H9 (cell line): Measurements from ENCODE around the gene USP6NL. TPM values are rescaled to one million over a fixed set of nuclear protein-coding genes. Genes with fewer than 3 reads are reported as not detected.

Experiments
- DNase-seq: peaks from one replicate; pipeline ENCODE4 v3.0.0-alpha.2; 2017
- H2AFZ ChIP-seq: one replicate; pipeline ENCODE4 v1.6.1; 2013; ENCODE audit warnings: mild to moderate bottlenecking, low read length, control low read depth, moderate library complexity
- H2AK5ac ChIP-seq: 2 replicates; pipeline ENCODE4 v1.6.1; 2013; ENCODE audit warnings: low read length, control low read depth, mixed read lengths; ENCODE audit not compliant: insufficient read length
- H2BK120ac ChIP-seq: one replicate; pipeline ENCODE4 v1.6.1; 2013; ENCODE audit warnings: low read depth, mild to moderate bottlenecking, low read length, control low read depth, inconsistent platforms; ENCODE audit not compliant: poor library complexity, severe bottlenecking
- H2BK12ac ChIP-seq: 2 replicates; pipeline ENCODE4 v1.6.1; 2013; ENCODE audit warnings: low read length, control low read depth, mixed read lengths, low read depth; ENCODE audit not compliant: insufficient read length
- H2BK15ac ChIP-seq: 2 replicates; pipeline ENCODE4 v1.6.1; 2013; ENCODE audit warnings: low read depth, low read length, control low read depth
- H2BK20ac ChIP-seq: one replicate; pipeline ENCODE4 v1.6.1; 2013; ENCODE audit warnings: low read depth, mild to moderate bottlenecking, low read length, control low read depth, inconsistent platforms; ENCODE audit not compliant: poor library complexity, severe bottlenecking
- H2BK5ac ChIP-seq: 2 replicates; pipeline ENCODE4 v1.6.1; 2013; ENCODE audit warnings: low read length, control low read depth, mixed read lengths; ENCODE audit not compliant: insufficient read length
- H3K14ac ChIP-seq: 2 replicates; pipeline ENCODE4 v1.6.1; 2013; ENCODE audit warnings: low read length, control low read depth; ENCODE audit not compliant: insufficient read depth
- H3K18ac ChIP-seq: 2 replicates; pipeline ENCODE4 v1.6.1; 2013; ENCODE audit warnings: low read depth, mild to moderate bottlenecking, mixed read lengths, low read length, control low read depth; ENCODE audit not compliant: insufficient read length
- H3K23ac ChIP-seq: 2 replicates; pipeline ENCODE4 v1.6.1; 2013; ENCODE audit warnings: low read length, control low read depth, mixed read lengths, low read depth; ENCODE audit not compliant: insufficient read length
- H3K23me2 ChIP-seq: 2 replicates; pipeline ENCODE4 v1.6.1; 2013; ENCODE audit warnings: low read depth, mild to moderate bottlenecking, mixed read lengths, low read length, control low read depth; ENCODE audit not compliant: insufficient read length, poor library complexity, severe bottlenecking
- H3K27ac ChIP-seq: 2 replicates; pipeline ENCODE4 v1.5.1; 2013; ENCODE audit warnings: low read length, control low read depth, mixed read lengths, low read depth; ENCODE audit not compliant: insufficient read length
- H3K27me3 ChIP-seq: 2 replicates; pipeline ENCODE4 v1.6.1; 2013; ENCODE audit warnings: low read length, control low read depth, inconsistent platforms; ENCODE audit not compliant: insufficient read depth
- H3K4ac ChIP-seq: 2 replicates; pipeline ENCODE4 v1.6.1; 2013; ENCODE audit warnings: low read depth, mild to moderate bottlenecking, control low read depth, inconsistent platforms, low read length, moderate library complexity
- H3K4me1 ChIP-seq: 2 replicates; pipeline ENCODE4 v1.6.1; 2013; ENCODE audit warnings: low read length, control low read depth, inconsistent platforms; ENCODE audit not compliant: insufficient read depth
- H3K4me2 ChIP-seq: 2 replicates; pipeline ENCODE4 v1.6.1; 2013; ENCODE audit warnings: low read length, control low read depth, mixed read lengths; ENCODE audit not compliant: insufficient read length, insufficient read depth
- H3K56ac ChIP-seq: 2 replicates; pipeline ENCODE4 v1.6.1; 2013; ENCODE audit warnings: low read depth, mild to moderate bottlenecking, mixed read lengths, low read length, control low read depth; ENCODE audit not compliant: insufficient read length
- H3K79me1 ChIP-seq: 2 replicates; pipeline ENCODE4 v1.6.1; 2013; ENCODE audit warnings: low read depth, mild to moderate bottlenecking, moderate library complexity, low read length, control low read depth, inconsistent platforms; ENCODE audit not compliant: insufficient read depth, poor library complexity, severe bottlenecking
- H3K79me2 ChIP-seq: 2 replicates; pipeline ENCODE4 v1.6.1; 2013; ENCODE audit warnings: low read length, control low read depth, inconsistent platforms; ENCODE audit not compliant: insufficient read depth
- H3K9ac ChIP-seq: 2 replicates; pipeline ENCODE4 v1.6.1; 2013; ENCODE audit warnings: low read length, control low read depth, mixed read lengths; ENCODE audit not compliant: insufficient read length; ENCODE audit errors: extremely low read depth
- H3K9me3 ChIP-seq: one replicate; pipeline ENCODE4 v1.6.1; 2013; ENCODE audit warnings: low read depth, low read length, inconsistent platforms; ENCODE audit not compliant: control insufficient read depth
- H3T11ph ChIP-seq: one replicate; pipeline ENCODE4 v1.6.1; 2013; ENCODE audit warnings: mild to moderate bottlenecking, low read length, control low read depth, inconsistent platforms
- H4K20me1 ChIP-seq: one replicate; pipeline ENCODE4 v1.6.1; 2013; ENCODE audit not compliant: control insufficient read depth, insufficient read length, insufficient read depth
- H4K5ac ChIP-seq: 2 replicates; pipeline ENCODE4 v1.6.1; 2013; ENCODE audit warnings: low read depth, mild to moderate bottlenecking, mixed read lengths, low read length, control low read depth; ENCODE audit not compliant: insufficient read length
- H4K8ac ChIP-seq: replicated peaks from 2 replicates; pipeline ENCODE4 v1.6.1; 2013; ENCODE audit warnings: low read length, control low read depth, mixed read lengths, low read depth; ENCODE audit not compliant: insufficient read length
- H4K91ac ChIP-seq: 2 replicates; pipeline ENCODE4 v1.6.1; 2013; ENCODE audit warnings: low read depth, mild to moderate bottlenecking, moderate library complexity, mixed read lengths, low read length, control low read depth; ENCODE audit not compliant: insufficient read length
- H3K27ac Mint-ChIP-seq, 3 experiments: 2 replicates in 2 of 3; 3 replicates in 1 of 3; pipeline ENCODE4 v1.8.0; 2020 to 2021; ENCODE audit warnings: mixed read lengths in 3 of 3, mild to moderate bottlenecking in 1 of 3, moderate library complexity in 1 of 3
- H3K27me3 Mint-ChIP-seq: 2 replicates; pipeline ENCODE4 v1.8.0; 2021; ENCODE audit warnings: low read depth, mild to moderate bottlenecking, moderate library complexity, mixed read lengths
- H3K36me3 Mint-ChIP-seq, 3 experiments: 2 replicates in 2 of 3; 3 replicates in 1 of 3; pipeline ENCODE4 v1.8.0; 2020 to 2021; ENCODE audit warnings: low read depth in 3 of 3, mixed read lengths in 3 of 3; ENCODE audit not compliant: insufficient read depth in 1 of 3
- H3K4me1 Mint-ChIP-seq, 2 experiments: 2 replicates each; pipeline ENCODE4 v1.8.0; 2020; ENCODE audit warnings: mixed read lengths in 2 of 2
- H3K4me3 Mint-ChIP-seq, 2 experiments: 2 replicates in 1 of 2; 3 replicates in 1 of 2; pipeline ENCODE4 v1.8.0; 2020 to 2021; ENCODE audit warnings: mild to moderate bottlenecking in 2 of 2, mixed read lengths in 2 of 2, moderate library complexity in 1 of 2
- H3K9me3 Mint-ChIP-seq, 2 experiments: 2 replicates in 1 of 2; 3 replicates in 1 of 2; pipeline ENCODE4 v1.8.0; 2020; ENCODE audit warnings: mild to moderate bottlenecking in 2 of 2, mixed read lengths in 2 of 2, moderate library complexity in 1 of 2
- WGBS: extraction: QIAGEN DNeasy Blood & Tissue Kit; methylation state at CpG from one replicate; pipeline ENCODE4 v1.1.7; 2013; ENCODE audit warnings: missing lambda C conversion rate, low lambda C conversion rate, mixed read lengths; ENCODE audit not compliant: insufficient read length; ENCODE audit errors: extremely low coverage; 5-methylcytosine and 5-hydroxymethylcytosine counted together
- total RNA-seq: library from RNA; stranded (reverse); gene quantifications from 2 replicates; pipeline ENCODE4 v1.2.1, GENCODE V29; 2021
- TF ChIP-seq, protein P1 (sequence below): fragments of 200-600 bp; sonication (generic); conservative IDR thresholded peaks from 3 replicates; pipeline ENCODE4 v1.8.0; 2021; ENCODE audit warnings: antibody characterized with exemption, mild to moderate bottlenecking

The USP6NL gene
- total RNA-seq, 1 experiment from 2014 or later = 28.3 TPM

DNA sequence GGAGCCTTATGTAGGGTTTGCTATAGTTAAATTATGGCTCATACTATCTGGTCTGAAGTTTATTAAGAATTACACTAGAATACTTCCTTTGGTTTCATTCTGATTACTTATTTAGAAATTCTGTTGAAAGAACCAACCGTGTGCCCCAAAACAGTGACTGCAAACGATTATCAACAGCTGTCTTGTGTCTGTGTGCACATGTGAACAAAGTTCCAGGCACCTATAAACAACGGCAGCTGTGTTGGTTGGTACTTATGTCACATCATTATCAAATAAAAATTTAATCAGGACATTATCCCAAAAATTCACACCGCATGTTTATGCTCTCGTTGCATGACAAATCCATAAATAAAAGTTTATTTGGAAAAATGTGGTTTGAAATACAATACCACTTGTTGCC lies 80.6 kb downstream of the USP6NL start:
- Histone ChIP-seq H2BK20ac (no peak overlapping the region), H2BK120ac (no peak overlapping the region)
- peaks cover 26% of the 10 kb centered on the region in 2 experiments for H3K4me1 Mint-ChIP-seq

More for the DNA sequence above, 80.6 kb downstream of the USP6NL start:
- Histone ChIP-seq H3K4me1 (peaks cover 7% of the 10 kb centered on the region; the same call in 1 of the 2 replicates), H3T11ph (no peak overlapping the region), H2AK5ac (no peak overlapping the region), H3K9ac (no peak overlapping the region), H3K4me2 (no peak overlapping the region), H3K27me3 (no peaks in the 10 kb centered on the region), H3K23ac (no peak overlapping the region), H3K27ac (no peak overlapping the region), H3K18ac (no peak overlapping the region), H2BK5ac (no peak overlapping the region), H3K23me2 (no peaks in the 10 kb centered on the region), H3K79me2 (peaks cover 5% of the 10 kb centered on the region; the same call in 1 of the 2 replicates), H2BK12ac (no peak overlapping the region), H3K9me3 (no peaks in the 10 kb centered on the region), H4K8ac (no peak overlapping the region), H3K79me1 (peaks cover 10% of the 10 kb centered on the region), H2AFZ (no peak overlapping the region), H2BK15ac (no peak overlapping the region), H4K5ac (no peak overlapping the region), H3K14ac (no peak overlapping the region), H4K91ac (no peak overlapping the region), H4K20me1 (no peaks in the 10 kb centered on the region), H3K4ac (no peak overlapping the region), H3K56ac (no peak overlapping the region)
- H3K9me3 Mint-ChIP-seq = no peaks in the 10 kb centered on the region
- no peak overlapping the region for H3K27ac Mint-ChIP-seq
- DNase-seq = no peak
- H3K27me3 Mint-ChIP-seq = no peaks in the 10 kb centered on the region
- H3K36me3 Mint-ChIP-seq = peaks cover 3 to 7% (median 5%) of the 10 kb centered on the region in 3 experiments; a peak in 4 of 7 replicates
- WGBS = no CpG with 5 or more reads among the region's 5 CpGs
- no peak overlapping the region for H3K4me3 Mint-ChIP-seq
- TF ChIP-seq, protein P1, sequence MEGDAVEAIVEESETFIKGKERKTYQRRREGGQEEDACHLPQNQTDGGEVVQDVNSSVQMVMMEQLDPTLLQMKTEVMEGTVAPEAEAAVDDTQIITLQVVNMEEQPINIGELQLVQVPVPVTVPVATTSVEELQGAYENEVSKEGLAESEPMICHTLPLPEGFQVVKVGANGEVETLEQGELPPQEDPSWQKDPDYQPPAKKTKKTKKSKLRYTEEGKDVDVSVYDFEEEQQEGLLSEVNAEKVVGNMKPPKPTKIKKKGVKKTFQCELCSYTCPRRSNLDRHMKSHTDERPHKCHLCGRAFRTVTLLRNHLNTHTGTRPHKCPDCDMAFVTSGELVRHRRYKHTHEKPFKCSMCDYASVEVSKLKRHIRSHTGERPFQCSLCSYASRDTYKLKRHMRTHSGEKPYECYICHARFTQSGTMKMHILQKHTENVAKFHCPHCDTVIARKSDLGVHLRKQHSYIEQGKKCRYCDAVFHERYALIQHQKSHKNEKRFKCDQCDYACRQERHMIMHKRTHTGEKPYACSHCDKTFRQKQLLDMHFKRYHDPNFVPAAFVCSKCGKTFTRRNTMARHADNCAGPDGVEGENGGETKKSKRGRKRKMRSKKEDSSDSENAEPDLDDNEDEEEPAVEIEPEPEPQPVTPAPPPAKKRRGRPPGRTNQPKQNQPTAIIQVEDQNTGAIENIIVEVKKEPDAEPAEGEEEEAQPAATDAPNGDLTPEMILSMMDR = no peak
